Smooth muscle cell (in vitro differentiated cells): ENCODE data around the gene PTPRK. TPM values are rescaled to one million over a fixed set of nuclear protein-coding genes. Genes with fewer than 3 reads are reported as not detected.

Experiments
- DNase-seq: peaks from one replicate; lab custom pipeline; 2025; ENCODE audit not compliant: unreplicated experiment; lab: John Stamatoyannopoulos, UW
- H2AFZ ChIP-seq: fragments of 200-600 bp; sonication (generic); 2 replicates; pipeline ENCODE4 v1.6.0; 2016; ENCODE audit warnings: antibody characterized with exemption, low read depth, mild to moderate bottlenecking
- H3F3A ChIP-seq: fragments of 200-600 bp; sonication (generic); 2 replicates; pipeline ENCODE4 v1.6.0; 2017; ENCODE audit warnings: antibody characterized with exemption, low read depth
- H3K27ac ChIP-seq: fragments of 200-600 bp; sonication (generic); 2 replicates; pipeline ENCODE4 v1.5.1; 2016; ENCODE audit warnings: low read depth, mild to moderate bottlenecking
- H3K27me3 ChIP-seq: fragments of 200-600 bp; sonication (generic); 2 replicates; pipeline ENCODE4 v1.6.1; 2016; ENCODE audit warnings: low read depth, mild to moderate bottlenecking
- H3K36me3 ChIP-seq: fragments of 200-600 bp; sonication (generic); 2 replicates; pipeline ENCODE4 v1.5.1; 2016; ENCODE audit warnings: low read depth
- H3K4me1 ChIP-seq: fragments of 200-600 bp; sonication (generic); 2 replicates; pipeline ENCODE4 v1.5.1; 2016; ENCODE audit warnings: low read depth
- H3K4me2 ChIP-seq: fragments of 200-600 bp; sonication (generic); 2 replicates; pipeline ENCODE4 v1.6.0; 2016; ENCODE audit warnings: mild to moderate bottlenecking
- H3K4me3 ChIP-seq: fragments of 200-600 bp; sonication (generic); 2 replicates; pipeline ENCODE4 v1.5.1; 2016; ENCODE audit warnings: mild to moderate bottlenecking
- H3K79me2 ChIP-seq: fragments of 200-600 bp; sonication (generic); 2 replicates; pipeline ENCODE4 v1.6.0; 2016; ENCODE audit warnings: low read depth, mild to moderate bottlenecking
- H3K9ac ChIP-seq: fragments of 200-600 bp; sonication (generic); 2 replicates; pipeline ENCODE4 v1.6.0; 2016; ENCODE audit warnings: low read depth
- H3K9me3 ChIP-seq: fragments of 200-600 bp; sonication (generic); replicated peaks from 2 replicates; pipeline ENCODE4 v1.5.1; 2016; ENCODE audit warnings: low read depth
- H4K20me1 ChIP-seq: fragments of 200-600 bp; sonication (generic); 2 replicates; pipeline ENCODE4 v1.6.0; 2016; ENCODE audit warnings: low read depth
- WGBS: methylation state at CpG from one replicate; pipeline ENCODE4 v1.1.7; 2016; ENCODE audit warnings: low lambda C conversion rate; 5-methylcytosine and 5-hydroxymethylcytosine counted together
- polyA plus RNA-seq: library from polyadenylated mRNA; unstranded; fragments of >200 nt; fragmentation: Nextera tagmentation; extraction: Ambion mirVana; gene quantifications from 2 replicates; pipeline ENCODE4 v1.2.1, GENCODE V29; 2016
- total RNA-seq: library from RNA; depleted of rRNA; stranded (reverse); fragments of >200 nt; gene quantifications from 2 replicates; pipeline ENCODE4 v1.2.3, GENCODE V29; 2014
- TF ChIP-seq, protein P1 (sequence below): fragments of 200-600 bp; sonication (generic); IDR thresholded peaks from 2 replicates; pipeline ENCODE4 v1.5.1; 2017; ENCODE audit warnings: borderline replicate concordance, mild to moderate bottlenecking, antibody characterized with exemption; ENCODE audit not compliant: insufficient read depth, poor library complexity, severe bottlenecking

PTPRK gene
- total and polyA plus RNA-seq, 2 experiments from 2014 or later: 21.7 to 50.4 TPM

DNA sequence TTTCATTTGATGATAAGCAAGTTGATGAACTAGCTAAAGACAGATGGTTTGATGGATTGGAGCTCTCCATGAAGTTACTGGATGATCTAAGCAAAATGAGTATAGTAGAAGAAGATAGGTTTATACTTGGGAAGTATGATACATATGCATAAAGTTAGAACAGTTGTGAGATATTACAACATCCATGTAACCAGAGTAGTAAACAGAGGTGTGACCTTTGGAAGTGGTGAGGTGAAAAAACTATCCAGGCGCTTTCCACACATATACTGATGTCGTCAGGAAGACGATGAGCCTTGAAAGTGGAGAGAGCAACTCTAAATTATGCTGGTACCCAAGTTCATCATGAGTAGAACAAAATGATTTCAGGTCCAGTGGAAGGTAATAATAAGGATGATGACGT, 271.0 kb downstream of the PTPRK start:
- DNase-seq: no peak
- Histone ChIP-seq H3K36me3 (no peaks in the 10 kb centered on the region), H3F3A (no peaks in the 10 kb centered on the region), H4K20me1 (no peaks in the 10 kb centered on the region), H3K4me1 (peaks cover 6% of the 10 kb centered on the region), H3K4me2 (no peak overlapping the region), H2AFZ (no peak overlapping the region), H3K4me3 (no peak overlapping the region), H3K27ac (no peak overlapping the region), H3K9me3 (no peaks in the 10 kb centered on the region), H3K79me2 (peaks cover 3% of the 10 kb centered on the region), H3K9ac (no peak overlapping the region), H3K27me3 (no peaks in the 10 kb centered on the region)
- 98% methylated on average over 4 of the region's 4 CpGs for WGBS
- TF ChIP-seq, protein P1, sequence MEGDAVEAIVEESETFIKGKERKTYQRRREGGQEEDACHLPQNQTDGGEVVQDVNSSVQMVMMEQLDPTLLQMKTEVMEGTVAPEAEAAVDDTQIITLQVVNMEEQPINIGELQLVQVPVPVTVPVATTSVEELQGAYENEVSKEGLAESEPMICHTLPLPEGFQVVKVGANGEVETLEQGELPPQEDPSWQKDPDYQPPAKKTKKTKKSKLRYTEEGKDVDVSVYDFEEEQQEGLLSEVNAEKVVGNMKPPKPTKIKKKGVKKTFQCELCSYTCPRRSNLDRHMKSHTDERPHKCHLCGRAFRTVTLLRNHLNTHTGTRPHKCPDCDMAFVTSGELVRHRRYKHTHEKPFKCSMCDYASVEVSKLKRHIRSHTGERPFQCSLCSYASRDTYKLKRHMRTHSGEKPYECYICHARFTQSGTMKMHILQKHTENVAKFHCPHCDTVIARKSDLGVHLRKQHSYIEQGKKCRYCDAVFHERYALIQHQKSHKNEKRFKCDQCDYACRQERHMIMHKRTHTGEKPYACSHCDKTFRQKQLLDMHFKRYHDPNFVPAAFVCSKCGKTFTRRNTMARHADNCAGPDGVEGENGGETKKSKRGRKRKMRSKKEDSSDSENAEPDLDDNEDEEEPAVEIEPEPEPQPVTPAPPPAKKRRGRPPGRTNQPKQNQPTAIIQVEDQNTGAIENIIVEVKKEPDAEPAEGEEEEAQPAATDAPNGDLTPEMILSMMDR: no peak

- Histone ChIP-seq H3K4me2 (no peak overlapping the region), H3K36me3 (no peaks in the 10 kb centered on the region), H3K9me3 (no peaks in the 10 kb centered on the region), H2AFZ (no peak overlapping the region), H3K9ac (no peak overlapping the region), H3K79me2 (no peaks in the 10 kb centered on the region), H4K20me1 (no peaks in the 10 kb centered on the region), H3F3A (no peaks in the 10 kb centered on the region), H3K4me1 (peaks cover 6% of the 10 kb centered on the region), H3K27ac (no peak overlapping the region), H3K27me3 (no peaks in the 10 kb centered on the region), H3K4me3 (no peak overlapping the region)
- TF ChIP-seq, protein P1: no peak
- no peak for DNase-seq
- WGBS: 90% methylated on average over 7 of the region's 7 CpGs
Measured at GRCh38 chr6:128246472-128247260, 273.7 kb downstream of the PTPRK start.

DNA sequence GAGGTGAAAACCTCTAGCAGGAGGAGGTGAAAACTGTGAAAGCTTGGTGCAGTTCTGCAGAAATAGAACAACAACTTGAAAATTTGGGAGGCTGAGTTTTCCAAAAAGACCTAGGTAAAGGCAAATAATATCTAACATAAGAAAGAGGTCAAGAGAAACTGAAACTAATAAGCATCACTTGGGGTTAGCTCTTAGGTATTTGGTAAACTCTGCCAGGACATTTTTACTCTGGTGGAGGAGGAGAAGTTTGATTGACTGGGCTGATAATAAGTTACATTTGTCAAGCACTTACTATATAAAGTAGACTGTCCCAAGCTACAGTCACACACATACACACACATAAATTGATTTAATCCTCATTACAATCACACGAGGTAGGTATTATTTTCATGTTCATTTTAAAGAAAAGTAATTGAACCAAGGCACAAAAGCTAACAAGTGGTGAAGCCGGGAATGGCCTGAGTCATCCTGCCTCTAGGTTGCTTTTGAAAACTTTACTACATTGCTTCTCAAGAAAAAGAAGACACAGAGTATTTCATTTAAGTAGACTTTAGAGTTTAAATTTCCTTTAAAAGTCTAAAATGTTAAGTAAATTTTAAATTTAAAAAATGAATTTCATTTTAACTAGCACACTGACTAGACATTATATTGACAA, 275.5 kb downstream of the PTPRK start:
- TF ChIP-seq, protein P1: no peak
- Histone ChIP-seq H4K20me1 (no peaks in the 10 kb centered on the region), H3K4me3 (no peak overlapping the region), H3K27me3 (no peaks in the 10 kb centered on the region), H3K9me3 (no peaks in the 10 kb centered on the region), H2AFZ (no peak overlapping the region), H3K4me2 (no peak overlapping the region), H3K79me2 (no peaks in the 10 kb centered on the region), H3F3A (no peaks in the 10 kb centered on the region), H3K9ac (no peak overlapping the region), H3K4me1 (peaks cover 6% of the 10 kb centered on the region), H3K36me3 (no peaks in the 10 kb centered on the region), H3K27ac (no peak overlapping the region)
- 83% methylated on average over 2 of the region's 2 CpGs for WGBS
- no peak for DNase-seq
